Upper lobe of left lung (tissue), 6 donors: ENCODE measurements around the gene ZDHHC14. TPM values are rescaled to one million over a fixed set of nuclear protein-coding genes. Genes with fewer than 3 reads are reported as not detected.
"Not testable (repeated sequence)": the region's sequence is repeated elsewhere in the genome, so short reads cannot be mapped to it uniquely, and the experiment has no call there.

ENCODE experiments used
- ATAC-seq, 2 donors: fragments of 200-7000 bp; cut with Tn5 transposase; one replicate each; pipeline ENCODE4 v1.9.1; 2022; ENCODE audit warnings: mild to moderate bottlenecking in 2 of 2, moderate library complexity in 2 of 2; ENCODE audit not compliant: low FRiP score in 2 of 2
- DNase-seq, 2 donors: peaks; one replicate each; pipeline ENCODE4 v3.0.0-alpha.2; 2019 to 2020
- H3K27ac ChIP-seq, 4 donors: fragments of 200-600 bp; sonication (generic); one replicate each; pipeline ENCODE4 v1.5.1; 2016 to 2019
- H3K27me3 ChIP-seq, 4 donors: fragments of 200-600 bp; sonication (generic); one replicate each; pipeline ENCODE4 v1.5.1; 2017 to 2019
- H3K36me3 ChIP-seq, 4 donors: fragments of 200-600 bp; sonication (generic); one replicate each; pipeline ENCODE4 v1.5.1; 2016 to 2019
- H3K4me1 ChIP-seq, 4 donors: fragments of 200-600 bp; sonication (generic); one replicate each; pipeline ENCODE4 v1.5.1; 2018 to 2019
- H3K4me3 ChIP-seq, 4 donors: fragments of 200-600 bp; sonication (generic); one replicate each; pipeline ENCODE4 v1.5.1; 2017 to 2019; ENCODE audit warnings: mild to moderate bottlenecking in 2 of 4, moderate library complexity in 1 of 4
- H3K9me3 ChIP-seq, 4 donors: fragments of 200-600 bp; sonication (generic); one replicate each; pipeline ENCODE4 v1.5.1; 2018 to 2019
- CTCF ChIP-seq, 6 experiments: fragments of 450-650 bp in 4 of 6; fragments of 200-600 bp in 2 of 6; sonication (generic) in 2 of 6; IDR thresholded peaks; one replicate each; pipeline ENCODE4 v1.5.1; 2016 to 2019; ENCODE audit warnings: antibody characterized with exemption in 6 of 6
- EP300 ChIP-seq, 4 donors: sonication (generic); formaldehyde crosslinking; IDR thresholded peaks; one replicate each; pipeline ENCODE4 v1.5.1; 2017; ENCODE audit warnings: antibody characterized with exemption in 4 of 4, control low read depth in 2 of 4
- POLR2A ChIP-seq, 4 donors: fragments of 450-650 bp; IDR thresholded peaks; one replicate each; pipeline ENCODE4 v1.5.1; 2016 to 2017; ENCODE audit warnings: antibody characterized with exemption in 4 of 4, mild to moderate bottlenecking in 2 of 4
- POLR2AphosphoS5 ChIP-seq, 2 donors: sonication (generic); formaldehyde crosslinking; IDR thresholded peaks; one replicate each; pipeline ENCODE4 v1.5.1; 2017; ENCODE audit warnings: antibody characterized with exemption in 2 of 2
- WGBS, 2 donors: methylation state at CpG; one replicate each; pipeline ENCODE4 v1.1.5; 2017 to 2018; 5-methylcytosine and 5-hydroxymethylcytosine counted together
- total RNA-seq, 6 donors: library from RNA; depleted of rRNA in 4 of 6; stranded (reverse); fragments of >200 nt in 4 of 6; gene quantifications; one replicate each; pipeline versions ENCODE4 v1.1.0 to v1.2.1, GENCODE V29; 2016 to 2021
- donor health status: DM: no; HTN: no; CAD: no; lungs with moderate emphysema.
- donor health status: DM: no; HTN: yes; CAD: no; lungs with severe emphysema.

Gene ZDHHC14
- total RNA-seq, 6 donors from 2014 or later: 5.3 to 16.5 (median 9.4) TPM

- peaks cover 0 to 3% (median 0%) of the 10 kb centered on the region in 4 donors for H3K4me1 ChIP-seq
- DNase-seq: no peak
- ATAC-seq: no peak
- no peaks in the 10 kb centered on the region for H3K36me3 ChIP-seq
- no peaks in the 10 kb centered on the region for H3K9me3 ChIP-seq
- H3K4me3 ChIP-seq: no peak overlapping the region
- WGBS, 2 donors: 70 to 78% methylated on average over 4 of the region's 4 CpGs
- no peaks in the 10 kb centered on the region for H3K27me3 ChIP-seq
- H3K27ac ChIP-seq: no peak overlapping the region
- TF ChIP-seq POLR2A (IDR thresholded peaks at IDR 0.05) (no peak), CTCF (IDR thresholded peaks at IDR 0.05) (no peak), POLR2AphosphoS5 (IDR thresholded peaks at IDR 0.05) (no peak), EP300 (IDR thresholded peaks at IDR 0.05) (no peak)
These were observed 190.3 kb downstream of the ZDHHC14 start for GRCh38 chr6:157571269-157571668.

GRCh38 chr6:157571950-157572349 is 191.0 kb downstream of the ZDHHC14 start:
- H3K36me3 ChIP-seq: no peaks in the 10 kb centered on the region
- H3K27ac ChIP-seq: no peak overlapping the region
- H3K4me1 ChIP-seq: peaks cover 0 to 3% (median 0%) of the 10 kb centered on the region in 4 donors
- TF ChIP-seq EP300 (IDR thresholded peaks at IDR 0.05) (no peak), CTCF (IDR thresholded peaks at IDR 0.05) (no peak), POLR2AphosphoS5 (IDR thresholded peaks at IDR 0.05) (no peak), POLR2A (IDR thresholded peaks at IDR 0.05) (no peak)
- ATAC-seq (no peak), DNase-seq (no peak)
- no peaks in the 10 kb centered on the region for H3K9me3 ChIP-seq
- no peaks in the 10 kb centered on the region for H3K27me3 ChIP-seq
- 77 to 90% methylated on average over 5 of the region's 5 CpGs for WGBS, 2 donors
- H3K4me3 ChIP-seq: no peak overlapping the region

- H3K27ac ChIP-seq: no peak overlapping the region
- WGBS, 2 donors: 95 to 98% methylated on average over 5 of the region's 5 CpGs
- ATAC-seq: no peak
- no peak for TF ChIP-seq POLR2AphosphoS5 (IDR thresholded peaks at IDR 0.05)
- no peak for TF ChIP-seq EP300 (IDR thresholded peaks at IDR 0.05)
- TF ChIP-seq CTCF (IDR thresholded peaks at IDR 0.05): no peak
- TF ChIP-seq POLR2A (IDR thresholded peaks at IDR 0.05): no peak
- H3K4me3 ChIP-seq: no peak overlapping the region
- H3K4me1 ChIP-seq: peaks cover 0 to 3% (median 1%) of the 10 kb centered on the region in 4 donors
- no peaks in the 10 kb centered on the region for H3K36me3 ChIP-seq
- no peaks in the 10 kb centered on the region for H3K9me3 ChIP-seq
- no peak for DNase-seq
- no peaks in the 10 kb centered on the region for H3K27me3 ChIP-seq
These were observed 193.9 kb downstream of the ZDHHC14 start for GRCh38 chr6:157574851-157575424.

GRCh38 chr6:157575436-157576145 is 194.6 kb downstream of the ZDHHC14 start:
- DNase-seq (no peak), ATAC-seq (no peak)
- Histone ChIP-seq H3K27me3 (no peaks in the 10 kb centered on the region), H3K36me3 (no peaks in the 10 kb centered on the region), H3K4me3 (no peak overlapping the region), H3K27ac (no peak overlapping the region), H3K9me3 (no peaks in the 10 kb centered on the region), H3K4me1 (peaks cover 0 to 6% (median 3%) of the 10 kb centered on the region in 4 donors)
- WGBS, 2 donors: 88 to 89% methylated on average over 9 of the region's 9 CpGs
- TF ChIP-seq EP300 (IDR thresholded peaks at IDR 0.05) (no peak), CTCF (IDR thresholded peaks at IDR 0.05) (no peak), POLR2AphosphoS5 (IDR thresholded peaks at IDR 0.05) (no peak)

GRCh38 chr6:157576991-157577390 is 196.0 kb downstream of the ZDHHC14 start:
- H3K27ac ChIP-seq, H3K27me3 ChIP-seq, H3K36me3 ChIP-seq, H3K4me3 ChIP-seq, ATAC-seq, H3K9me3 ChIP-seq, DNase-seq, H3K4me1 ChIP-seq: not testable (repeated sequence)

- H3K9me3 ChIP-seq, H3K4me1 ChIP-seq, ATAC-seq, H3K36me3 ChIP-seq, H3K4me3 ChIP-seq, H3K27me3 ChIP-seq, DNase-seq: not testable (repeated sequence)
- peak overlapping the region in 2 of 4 donors; percentile 17 to 57 for H3K27ac ChIP-seq
- 94 to 96% methylated on average over 2 of the region's 2 CpGs for WGBS, 2 donors
These were observed 197.5 kb downstream of the ZDHHC14 start for GRCh38 chr6:157578527-157578926.
